ENCODE measurements around the gene SPINT1.
A peak's percentile ranks its signal among the peaks of the same experiment; 100 is the strongest.

Gene SPINT1, protein sequence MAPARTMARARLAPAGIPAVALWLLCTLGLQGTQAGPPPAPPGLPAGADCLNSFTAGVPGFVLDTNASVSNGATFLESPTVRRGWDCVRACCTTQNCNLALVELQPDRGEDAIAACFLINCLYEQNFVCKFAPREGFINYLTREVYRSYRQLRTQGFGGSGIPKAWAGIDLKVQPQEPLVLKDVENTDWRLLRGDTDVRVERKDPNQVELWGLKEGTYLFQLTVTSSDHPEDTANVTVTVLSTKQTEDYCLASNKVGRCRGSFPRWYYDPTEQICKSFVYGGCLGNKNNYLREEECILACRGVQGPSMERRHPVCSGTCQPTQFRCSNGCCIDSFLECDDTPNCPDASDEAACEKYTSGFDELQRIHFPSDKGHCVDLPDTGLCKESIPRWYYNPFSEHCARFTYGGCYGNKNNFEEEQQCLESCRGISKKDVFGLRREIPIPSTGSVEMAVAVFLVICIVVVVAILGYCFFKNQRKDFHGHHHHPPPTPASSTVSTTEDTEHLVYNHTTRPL

DNA sequence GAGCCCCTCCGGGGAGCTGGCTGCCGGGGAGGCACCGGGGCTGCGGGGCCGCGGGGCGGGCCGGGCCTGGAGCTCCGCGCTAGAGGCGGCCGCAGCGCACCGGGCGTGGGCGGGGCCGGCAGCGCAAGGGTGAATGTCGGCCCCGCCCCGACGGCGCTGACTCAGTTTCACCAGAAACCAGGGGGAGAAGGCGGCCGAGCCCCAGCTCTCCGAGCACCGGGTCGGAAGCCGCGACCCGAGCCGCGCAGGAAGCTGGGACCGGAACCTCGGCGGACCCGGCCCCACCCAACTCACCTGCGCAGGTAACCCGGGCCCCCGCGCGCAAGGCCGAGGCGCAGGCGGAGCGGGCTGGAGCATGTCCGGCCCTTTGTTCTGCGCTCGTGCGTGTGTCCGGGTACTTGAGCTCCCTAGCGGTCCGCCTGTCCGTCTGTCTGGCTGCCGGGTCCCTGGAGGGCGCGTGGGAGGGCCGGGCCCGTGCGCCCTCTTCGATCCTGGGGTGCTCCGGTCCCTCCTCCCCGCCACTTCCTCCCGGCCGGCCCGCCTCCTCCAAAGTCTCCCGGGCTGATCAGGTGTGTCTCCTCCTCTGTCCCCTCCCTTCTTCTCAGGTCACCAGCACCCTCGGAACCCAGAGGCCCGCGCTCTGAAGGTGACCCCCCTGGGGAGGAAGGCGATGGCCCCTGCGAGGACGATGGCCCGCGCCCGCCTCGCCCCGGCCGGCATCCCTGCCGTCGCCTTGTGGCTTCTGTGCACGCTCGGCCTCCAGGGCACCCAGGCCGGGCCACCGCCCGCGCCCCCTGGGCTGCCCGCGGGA, at the start of gene SPINT1:
SPINT1 (plus strand) TSS at position 164 of the 811 bp plus-strand sequence; CDS start at position 671, 507 bp downstream.
- peak within 1 kb of the TSS; percentile 49 to 71 (median 60) for H3K4me3 ChIP-seq (ENCODE audit: low read depth in 1 of 5, low read length in 5 of 5)
- peaks cover 1 to 35% (median 20%) of the 10 kb centered on the region in 5 donors for H3K4me1 ChIP-seq (ENCODE audit: control insufficient read depth in 5 of 5, insufficient read depth in 5 of 5, low read length in 5 of 5)
- H3K27ac ChIP-seq (ENCODE audit: low read depth, low read length): no peak within 1 kb of the TSS
- H3K36me3 ChIP-seq (ENCODE audit: control insufficient read depth in 5 of 5, insufficient read depth in 5 of 5, low read length in 5 of 5): no peaks in the 10 kb centered on the region
- peak within 1 kb of the TSS in 2 of 5 donors; percentile 28 to 32 for H3K9ac ChIP-seq (ENCODE audit: low read length in 5 of 5)
- no peaks in the 10 kb centered on the region for H3K9me3 ChIP-seq (ENCODE audit: control insufficient read depth in 5 of 5, low read length in 5 of 5)
- H3K27me3 ChIP-seq (ENCODE audit: control insufficient read depth in 5 of 5, insufficient read depth in 4 of 5, low read length in 5 of 5): peaks cover 0 to 20% (median 15%) of the 10 kb centered on the region in 5 donors

GRCh38 chr15:40796041-40796440, 47.8 kb upstream of the SPINT1 start:
- Histone ChIP-seq H3K4me1 (ENCODE audit: control insufficient read depth in 5 of 5, insufficient read depth in 5 of 5, low read length in 5 of 5) (peaks cover 4 to 26% (median 16%) of the 10 kb centered on the region in 5 donors), H3K4me3 (ENCODE audit: low read depth in 1 of 5, low read length in 5 of 5) (no peak overlapping the region), H3K27ac (ENCODE audit: low read depth, low read length) (no peak overlapping the region), H3K9ac (ENCODE audit: low read length in 5 of 5) (no peak overlapping the region), H3K27me3 (ENCODE audit: control insufficient read depth in 5 of 5, insufficient read depth in 4 of 5, low read length in 5 of 5) (no peaks in the 10 kb centered on the region), H3K9me3 (ENCODE audit: control insufficient read depth in 5 of 5, low read length in 5 of 5) (no peaks in the 10 kb centered on the region), H3K36me3 (ENCODE audit: control insufficient read depth in 5 of 5, insufficient read depth in 5 of 5, low read length in 5 of 5) (peaks cover 0 to 13% (median 4%) of the 10 kb centered on the region in 5 donors)

- Histone ChIP-seq H3K27me3 (ENCODE audit: control insufficient read depth in 5 of 5, insufficient read depth in 4 of 5, low read length in 5 of 5) (no peaks in the 10 kb centered on the region), H3K36me3 (ENCODE audit: control insufficient read depth in 5 of 5, insufficient read depth in 5 of 5, low read length in 5 of 5) (peaks cover 0 to 9% (median 4%) of the 10 kb centered on the region in 5 donors), H3K4me1 (ENCODE audit: control insufficient read depth in 5 of 5, insufficient read depth in 5 of 5, low read length in 5 of 5) (peaks cover 4 to 26% (median 16%) of the 10 kb centered on the region in 5 donors), H3K27ac (ENCODE audit: low read depth, low read length) (no peak overlapping the region), H3K9me3 (ENCODE audit: control insufficient read depth in 5 of 5, low read length in 5 of 5) (no peaks in the 10 kb centered on the region), H3K4me3 (ENCODE audit: low read depth in 1 of 5, low read length in 5 of 5) (no peak overlapping the region), H3K9ac (ENCODE audit: low read length in 5 of 5) (no peak overlapping the region)
These were observed 47.3 kb upstream of the SPINT1 start for GRCh38 chr15:40796512-40796911.

GRCh38 chr15:40799523-40799922, 44.3 kb upstream of the SPINT1 start:
- no peaks in the 10 kb centered on the region for H3K9me3 ChIP-seq (ENCODE audit: control insufficient read depth in 5 of 5, low read length in 5 of 5)
- no peak overlapping the region for H3K27ac ChIP-seq (ENCODE audit: low read depth, low read length)
- peaks cover 0 to 11% (median 2%) of the 10 kb centered on the region in 5 donors for H3K36me3 ChIP-seq (ENCODE audit: control insufficient read depth in 5 of 5, insufficient read depth in 5 of 5, low read length in 5 of 5)
- H3K4me3 ChIP-seq (ENCODE audit: low read depth in 1 of 5, low read length in 5 of 5): no peak overlapping the region
- no peak overlapping the region for H3K9ac ChIP-seq (ENCODE audit: low read length in 5 of 5)
- no peaks in the 10 kb centered on the region for H3K27me3 ChIP-seq (ENCODE audit: control insufficient read depth in 5 of 5, insufficient read depth in 4 of 5, low read length in 5 of 5)
- H3K4me1 ChIP-seq (ENCODE audit: control insufficient read depth in 5 of 5, insufficient read depth in 5 of 5, low read length in 5 of 5): peaks cover 0 to 13% (median 9%) of the 10 kb centered on the region in 5 donors

DNA sequence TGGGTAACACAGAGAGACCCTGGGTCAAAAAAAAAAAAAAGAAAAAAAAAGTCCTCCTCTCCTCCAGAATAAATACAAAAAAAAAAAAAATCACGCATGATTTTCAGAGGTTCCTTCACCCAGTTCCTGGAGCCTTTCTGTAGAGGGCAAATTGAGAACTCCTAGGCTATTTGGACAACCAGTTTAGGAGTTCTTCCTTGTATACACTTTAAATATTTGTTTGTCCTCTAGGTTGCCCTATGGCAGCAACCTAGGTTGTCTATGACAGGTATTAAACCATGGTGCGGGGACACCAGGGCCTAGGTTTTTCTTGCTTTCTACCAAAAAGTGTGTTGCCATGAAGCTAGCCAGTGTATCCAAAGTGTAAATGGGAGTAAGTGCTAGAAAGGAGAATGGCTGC, 40.8 kb upstream of the SPINT1 start:
- Histone ChIP-seq H3K4me3 (ENCODE audit: low read depth in 1 of 5, low read length in 5 of 5) (no peak overlapping the region), H3K9ac (ENCODE audit: low read length in 5 of 5) (no peak overlapping the region), H3K27me3 (ENCODE audit: control insufficient read depth in 5 of 5, insufficient read depth in 4 of 5, low read length in 5 of 5) (no peaks in the 10 kb centered on the region), H3K4me1 (ENCODE audit: control insufficient read depth in 5 of 5, insufficient read depth in 5 of 5, low read length in 5 of 5) (peaks cover 3 to 14% (median 13%) of the 10 kb centered on the region in 5 donors), H3K9me3 (ENCODE audit: control insufficient read depth in 5 of 5, low read length in 5 of 5) (no peaks in the 10 kb centered on the region), H3K27ac (ENCODE audit: low read depth, low read length) (no peak overlapping the region), H3K36me3 (ENCODE audit: control insufficient read depth in 5 of 5, insufficient read depth in 5 of 5, low read length in 5 of 5) (peaks cover 0 to 11% (median 2%) of the 10 kb centered on the region in 5 donors)

- no peak overlapping the region for H3K4me3 ChIP-seq (ENCODE audit: low read depth in 1 of 5, low read length in 5 of 5)
- H3K27ac ChIP-seq (ENCODE audit: low read depth, low read length): no peak overlapping the region
- peaks cover 0 to 5% (median 2%) of the 10 kb centered on the region in 5 donors for H3K36me3 ChIP-seq (ENCODE audit: control insufficient read depth in 5 of 5, insufficient read depth in 5 of 5, low read length in 5 of 5)
- H3K9ac ChIP-seq (ENCODE audit: low read length in 5 of 5): no peak overlapping the region
- peaks cover 6 to 20% (median 18%) of the 10 kb centered on the region in 5 donors for H3K4me1 ChIP-seq (ENCODE audit: control insufficient read depth in 5 of 5, insufficient read depth in 5 of 5, low read length in 5 of 5)
- H3K9me3 ChIP-seq (ENCODE audit: control insufficient read depth in 5 of 5, low read length in 5 of 5): no peaks in the 10 kb centered on the region
- H3K27me3 ChIP-seq (ENCODE audit: control insufficient read depth in 5 of 5, insufficient read depth in 4 of 5, low read length in 5 of 5): no peaks in the 10 kb centered on the region
These were observed 40.2 kb upstream of the SPINT1 start for GRCh38 chr15:40803688-40804087.

DNA sequence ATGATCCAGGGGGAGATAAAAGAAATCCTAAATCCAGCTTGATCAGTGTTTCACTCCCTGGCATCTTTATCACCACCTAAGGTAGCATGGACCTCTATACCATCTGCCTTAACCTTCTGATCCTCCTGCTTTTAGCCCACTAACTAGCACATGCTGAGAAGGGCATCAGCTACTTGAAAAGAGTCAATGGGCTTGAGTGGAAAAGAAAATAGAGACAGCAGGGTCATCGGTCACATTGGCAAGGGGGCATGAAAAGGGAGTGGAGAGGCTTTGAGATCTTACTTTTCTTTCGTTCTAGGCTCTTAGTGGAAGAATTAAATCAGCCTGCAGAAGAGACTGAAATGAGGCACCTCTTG, 37.2 kb upstream of the SPINT1 start:
- Histone ChIP-seq H3K27me3 (ENCODE audit: control insufficient read depth in 5 of 5, insufficient read depth in 4 of 5, low read length in 5 of 5) (no peaks in the 10 kb centered on the region), H3K9me3 (ENCODE audit: control insufficient read depth in 5 of 5, low read length in 5 of 5) (no peaks in the 10 kb centered on the region), H3K36me3 (ENCODE audit: control insufficient read depth in 5 of 5, insufficient read depth in 5 of 5, low read length in 5 of 5) (peaks cover 6 to 25% (median 20%) of the 10 kb centered on the region in 5 donors), H3K9ac (ENCODE audit: low read length in 5 of 5) (peak overlapping the region; percentile 85 to 100 (median 90)), H3K4me3 (ENCODE audit: low read depth in 1 of 5, low read length in 5 of 5) (peak overlapping the region; percentile 79 to 100 (median 99)), H3K4me1 (ENCODE audit: control insufficient read depth in 5 of 5, insufficient read depth in 5 of 5, low read length in 5 of 5) (peaks cover 6 to 21% (median 18%) of the 10 kb centered on the region in 5 donors), H3K27ac (ENCODE audit: low read depth, low read length) (peak overlapping the region; percentile 99)

DNA sequence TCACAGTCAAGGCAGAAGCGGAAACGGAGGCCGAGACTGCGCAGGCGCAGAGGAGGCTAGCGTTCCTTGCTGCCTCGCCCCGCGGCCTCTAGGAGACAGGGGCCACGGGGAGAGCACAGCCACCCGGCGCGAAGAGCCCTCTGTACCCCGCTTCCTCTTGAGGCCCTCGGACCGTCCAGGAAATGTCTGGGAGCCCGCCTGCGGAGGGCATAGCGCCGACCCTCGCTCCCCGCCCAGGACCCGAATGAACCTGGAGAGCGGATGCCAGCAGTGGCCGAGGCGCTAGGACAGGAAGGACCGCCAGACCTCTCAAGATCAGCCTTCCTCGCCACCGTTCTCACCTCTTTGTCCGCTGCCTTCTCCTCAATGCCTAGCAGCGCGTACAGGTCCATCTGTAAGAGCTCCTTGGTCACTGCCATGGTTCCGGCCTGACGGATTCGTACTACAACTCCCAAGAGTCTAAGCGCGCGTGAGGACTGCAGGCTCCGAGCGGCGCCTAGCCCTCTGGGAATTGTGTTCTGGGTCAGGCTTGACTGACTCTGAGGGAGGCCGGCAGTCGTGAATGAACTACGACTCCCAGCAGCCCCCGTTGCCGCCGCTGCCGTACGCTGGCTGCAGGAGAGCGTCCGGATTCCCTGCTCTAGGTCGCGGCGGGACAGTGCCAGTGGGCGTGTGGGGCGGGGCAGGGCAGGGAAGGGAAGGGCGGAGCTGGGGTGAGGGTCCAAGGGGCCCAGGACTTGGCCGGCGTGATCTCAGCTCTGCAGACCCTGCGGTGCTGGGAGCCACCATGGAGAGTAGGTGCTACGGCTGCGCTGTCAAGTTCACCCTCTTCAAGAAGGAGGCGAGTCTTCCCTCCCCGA, 36.6 kb upstream of the SPINT1 start, which contains the start of the genes DNAJC17 and ZFYVE19:
DNAJC17 (minus strand) TSS at position 446 of the 860 bp plus-strand sequence; CDS start at position 419, 27 bp downstream.
ZFYVE19 (plus strand) TSS at position 62 of the 860 bp plus-strand sequence; CDS start at position 563, 501 bp downstream.
- Histone ChIP-seq H3K27ac (ENCODE audit: low read depth, low read length) (peak within 1 kb of the TSS; percentile 99), H3K9ac (ENCODE audit: low read length in 5 of 5) (peak within 1 kb of the TSS; percentile 85 to 100 (median 90)), H3K36me3 (ENCODE audit: control insufficient read depth in 5 of 5, insufficient read depth in 5 of 5, low read length in 5 of 5) (peaks cover 6 to 28% (median 18%) of the 10 kb centered on the region in 5 donors), H3K4me1 (ENCODE audit: control insufficient read depth in 5 of 5, insufficient read depth in 5 of 5, low read length in 5 of 5) (peaks cover 6 to 21% (median 18%) of the 10 kb centered on the region in 5 donors), H3K27me3 (ENCODE audit: control insufficient read depth in 5 of 5, insufficient read depth in 4 of 5, low read length in 5 of 5) (no peaks in the 10 kb centered on the region), H3K9me3 (ENCODE audit: control insufficient read depth in 5 of 5, low read length in 5 of 5) (no peaks in the 10 kb centered on the region), H3K4me3 (ENCODE audit: low read depth in 1 of 5, low read length in 5 of 5) (peak within 1 kb of the TSS; percentile 88 to 100 (median 99))

GRCh38 chr15:40807888-40808461, 35.9 kb upstream of the SPINT1 start:
- H3K4me1 ChIP-seq (ENCODE audit: control insufficient read depth in 5 of 5, insufficient read depth in 5 of 5, low read length in 5 of 5): peaks cover 6 to 21% (median 18%) of the 10 kb centered on the region in 5 donors
- peak overlapping the region in 4 of 5 donors; percentile 48 to 100 (median 74) for H3K9ac ChIP-seq (ENCODE audit: low read length in 5 of 5)
- peak overlapping the region; percentile 88 to 100 (median 99) for H3K4me3 ChIP-seq (ENCODE audit: low read depth in 1 of 5, low read length in 5 of 5)
- no peaks in the 10 kb centered on the region for H3K9me3 ChIP-seq (ENCODE audit: control insufficient read depth in 5 of 5, low read length in 5 of 5)
- H3K36me3 ChIP-seq (ENCODE audit: control insufficient read depth in 5 of 5, insufficient read depth in 5 of 5, low read length in 5 of 5): peaks cover 6 to 33% (median 23%) of the 10 kb centered on the region in 5 donors
- peak overlapping the region; percentile 99 for H3K27ac ChIP-seq (ENCODE audit: low read depth, low read length)
- H3K27me3 ChIP-seq (ENCODE audit: control insufficient read depth in 5 of 5, insufficient read depth in 4 of 5, low read length in 5 of 5): no peaks in the 10 kb centered on the region

Data from subcutaneous abdominal adipose tissue (tissue), 5 donors.